ENCODE data around the gene TPRN. TPM values are rescaled to one million over a fixed set of nuclear protein-coding genes. Genes with fewer than 3 reads are reported as not detected.
"Not testable (repeated sequence)": the region's sequence is repeated elsewhere in the genome, so short reads cannot be mapped to it uniquely, and the experiment has no call there.

TPRN gene, protein sequence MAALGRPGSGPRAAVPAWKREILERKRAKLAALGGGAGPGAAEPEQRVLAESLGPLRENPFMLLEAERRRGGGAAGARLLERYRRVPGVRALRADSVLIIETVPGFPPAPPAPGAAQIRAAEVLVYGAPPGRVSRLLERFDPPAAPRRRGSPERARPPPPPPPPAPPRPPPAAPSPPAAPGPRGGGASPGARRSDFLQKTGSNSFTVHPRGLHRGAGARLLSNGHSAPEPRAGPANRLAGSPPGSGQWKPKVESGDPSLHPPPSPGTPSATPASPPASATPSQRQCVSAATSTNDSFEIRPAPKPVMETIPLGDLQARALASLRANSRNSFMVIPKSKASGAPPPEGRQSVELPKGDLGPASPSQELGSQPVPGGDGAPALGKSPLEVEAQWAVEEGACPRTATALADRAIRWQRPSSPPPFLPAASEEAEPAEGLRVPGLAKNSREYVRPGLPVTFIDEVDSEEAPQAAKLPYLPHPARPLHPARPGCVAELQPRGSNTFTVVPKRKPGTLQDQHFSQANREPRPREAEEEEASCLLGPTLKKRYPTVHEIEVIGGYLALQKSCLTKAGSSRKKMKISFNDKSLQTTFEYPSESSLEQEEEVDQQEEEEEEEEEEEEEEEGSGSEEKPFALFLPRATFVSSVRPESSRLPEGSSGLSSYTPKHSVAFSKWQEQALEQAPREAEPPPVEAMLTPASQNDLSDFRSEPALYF
- polyA plus RNA-seq: 1 to 10 TPM in 1 of 3 donors, under 1 TPM in 2; 0.11 to 1.1 (median 0.60) TPM

- Mint-ChIP-seq H3K27ac (peak within 1 kb of the TSS; percentile 74 to 91 (median 80)), H3K36me3 (no peaks in the 10 kb centered on the region), H3K9me3 (no peaks in the 10 kb centered on the region), H3K4me3 (peak within 1 kb of the TSS; percentile 83 to 87 (median 86)), H3K27me3 (ENCODE audit: low read depth in 3 of 3) (peaks cover 0 to 4% (median 0%) of the 10 kb centered on the region in 3 donors), H3K4me1 (peaks cover 21 to 24% of the 10 kb centered on the region in 2 donors)
- peak; percentile 99 for DNase-seq
Observed at GRCh38 chr9:137200311-137201204, at the start of gene TPRN. TPRN (minus strand) TSS chr9:137200741; CDS start chr9:137200711, 30 bp downstream.

DNA sequence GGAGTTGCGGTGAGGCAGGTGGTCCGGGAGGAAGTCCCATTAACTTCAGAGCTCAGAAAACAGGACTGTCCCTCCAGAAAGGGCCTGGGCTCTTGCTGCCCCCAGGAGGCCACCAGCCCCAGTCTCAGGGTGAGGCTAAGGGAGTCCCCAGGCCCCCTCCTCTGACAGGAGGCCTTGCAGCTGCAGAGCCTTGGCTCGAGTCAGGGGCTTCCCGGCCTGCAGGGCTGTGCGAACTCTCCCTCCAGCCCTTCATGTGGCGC is 47.3 kb upstream of the TPRN start:
- peaks cover 1 to 12% (median 7%) of the 10 kb centered on the region in 3 donors for H3K27me3 Mint-ChIP-seq (ENCODE audit: low read depth in 3 of 3)
- no peak overlapping the region for H3K4me3 Mint-ChIP-seq
- no peaks in the 10 kb centered on the region for H3K9me3 Mint-ChIP-seq
- no peak overlapping the region for H3K27ac Mint-ChIP-seq
- no peak for DNase-seq
- H3K4me1 Mint-ChIP-seq: peaks cover 6 to 7% of the 10 kb centered on the region in 2 donors
- H3K36me3 Mint-ChIP-seq: peaks cover 0 to under 1% (median 0%) of the 10 kb centered on the region in 3 donors

DNA sequence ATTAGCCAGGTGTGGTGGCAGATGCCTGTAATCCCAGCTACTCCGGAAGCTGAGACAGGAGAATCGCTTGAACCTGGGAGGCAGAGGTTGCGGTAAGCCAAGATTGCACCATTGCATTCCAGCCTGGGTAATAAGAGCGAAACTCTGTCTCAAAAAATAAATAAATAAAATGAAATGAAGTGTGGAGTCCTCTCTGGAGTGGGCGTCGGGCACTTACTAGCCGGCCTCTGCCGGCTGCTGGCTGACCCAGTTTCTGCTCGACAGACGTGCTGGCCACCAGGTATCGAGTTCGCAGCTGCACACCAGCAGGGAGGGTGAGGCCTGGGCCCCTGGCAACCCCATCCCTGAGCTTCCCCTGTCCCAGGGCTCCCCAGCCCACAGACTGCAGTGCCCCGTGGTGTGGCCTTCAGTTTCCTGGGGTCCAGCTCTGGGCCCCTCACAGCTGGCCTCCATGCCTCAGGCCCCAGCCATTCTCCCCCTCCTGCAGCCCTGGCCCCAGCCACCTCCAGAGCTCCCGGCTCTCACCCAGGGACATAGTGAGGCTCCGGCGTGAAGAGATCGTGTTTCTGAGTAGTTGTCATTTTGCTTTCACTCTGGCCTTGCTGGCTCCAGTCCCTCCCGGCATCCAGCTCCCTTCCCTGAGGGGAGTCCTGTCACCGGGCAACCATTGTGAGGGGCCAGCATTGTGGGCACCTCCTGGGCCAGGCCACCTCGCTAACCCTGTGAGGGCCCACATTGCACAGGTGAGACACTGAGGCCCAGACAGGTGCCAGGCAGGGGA is 46.8 kb upstream of the TPRN start:
- no peaks in the 10 kb centered on the region for H3K9me3 Mint-ChIP-seq
- peaks cover 11 to 13% of the 10 kb centered on the region in 2 donors for H3K4me1 Mint-ChIP-seq
- H3K4me3 Mint-ChIP-seq: no peak overlapping the region
- peaks cover 0 to 3% (median 0%) of the 10 kb centered on the region in 3 donors for H3K36me3 Mint-ChIP-seq
- peaks cover 5 to 17% (median 12%) of the 10 kb centered on the region in 3 donors for H3K27me3 Mint-ChIP-seq (ENCODE audit: low read depth in 3 of 3)
- no peak overlapping the region for H3K27ac Mint-ChIP-seq
- DNase-seq: no peak

DNA sequence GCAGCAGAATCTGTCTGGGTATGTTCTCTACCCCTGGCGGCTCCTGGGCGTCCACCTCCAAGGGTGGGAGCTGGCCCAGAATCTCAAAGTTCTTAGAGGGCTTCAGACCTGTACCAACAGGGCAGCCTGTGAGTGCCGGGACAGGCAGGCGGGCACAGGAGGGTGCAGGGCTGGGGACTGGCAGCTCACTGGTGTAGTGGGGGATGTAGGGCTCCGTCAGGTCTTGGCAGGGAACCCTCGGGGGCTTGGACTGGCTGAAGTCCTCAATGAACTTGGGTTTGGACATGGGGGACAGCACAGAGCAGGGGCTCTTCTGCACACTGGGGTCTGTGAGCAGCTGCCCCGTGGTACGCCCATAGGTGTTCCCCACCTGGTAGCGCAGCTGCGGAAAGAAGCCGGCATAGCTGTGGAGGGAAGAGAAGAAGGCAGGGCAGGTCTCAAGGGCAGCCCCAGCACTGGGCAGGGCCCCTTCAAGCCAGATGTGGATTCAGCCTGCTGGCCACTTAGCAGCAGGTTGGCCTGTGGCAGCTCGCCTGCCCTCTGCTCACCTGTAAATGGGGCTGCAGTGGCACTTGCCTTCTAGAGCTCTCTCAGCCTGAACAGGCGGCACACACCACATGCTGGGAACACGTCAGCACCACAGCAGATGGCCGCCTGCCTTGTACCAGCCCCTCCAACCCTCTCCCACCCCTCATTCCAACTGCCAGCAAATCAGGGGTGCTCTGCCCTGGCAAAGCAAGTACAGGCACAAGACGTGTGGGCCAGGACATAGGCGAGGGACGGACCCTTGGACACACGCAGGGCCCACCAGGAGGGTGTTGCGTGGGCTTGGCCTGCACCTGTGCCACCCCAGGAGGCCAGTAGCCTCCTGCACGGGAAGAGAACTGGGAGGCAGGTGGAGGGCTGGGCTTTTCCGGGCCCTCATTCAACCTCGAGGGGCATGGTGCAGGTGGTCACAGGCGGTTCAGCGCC is 45.2 kb upstream of the TPRN start:
- no peak overlapping the region for H3K27ac Mint-ChIP-seq
- H3K9me3 Mint-ChIP-seq: no peaks in the 10 kb centered on the region
- H3K27me3 Mint-ChIP-seq (ENCODE audit: low read depth in 3 of 3): peaks cover 12 to 25% (median 20%) of the 10 kb centered on the region in 3 donors
- DNase-seq: no peak
- H3K4me3 Mint-ChIP-seq: no peak overlapping the region
- H3K4me1 Mint-ChIP-seq: peaks cover 16 to 22% of the 10 kb centered on the region in 2 donors
- peaks cover 0 to 3% (median 0%) of the 10 kb centered on the region in 3 donors for H3K36me3 Mint-ChIP-seq

DNA sequence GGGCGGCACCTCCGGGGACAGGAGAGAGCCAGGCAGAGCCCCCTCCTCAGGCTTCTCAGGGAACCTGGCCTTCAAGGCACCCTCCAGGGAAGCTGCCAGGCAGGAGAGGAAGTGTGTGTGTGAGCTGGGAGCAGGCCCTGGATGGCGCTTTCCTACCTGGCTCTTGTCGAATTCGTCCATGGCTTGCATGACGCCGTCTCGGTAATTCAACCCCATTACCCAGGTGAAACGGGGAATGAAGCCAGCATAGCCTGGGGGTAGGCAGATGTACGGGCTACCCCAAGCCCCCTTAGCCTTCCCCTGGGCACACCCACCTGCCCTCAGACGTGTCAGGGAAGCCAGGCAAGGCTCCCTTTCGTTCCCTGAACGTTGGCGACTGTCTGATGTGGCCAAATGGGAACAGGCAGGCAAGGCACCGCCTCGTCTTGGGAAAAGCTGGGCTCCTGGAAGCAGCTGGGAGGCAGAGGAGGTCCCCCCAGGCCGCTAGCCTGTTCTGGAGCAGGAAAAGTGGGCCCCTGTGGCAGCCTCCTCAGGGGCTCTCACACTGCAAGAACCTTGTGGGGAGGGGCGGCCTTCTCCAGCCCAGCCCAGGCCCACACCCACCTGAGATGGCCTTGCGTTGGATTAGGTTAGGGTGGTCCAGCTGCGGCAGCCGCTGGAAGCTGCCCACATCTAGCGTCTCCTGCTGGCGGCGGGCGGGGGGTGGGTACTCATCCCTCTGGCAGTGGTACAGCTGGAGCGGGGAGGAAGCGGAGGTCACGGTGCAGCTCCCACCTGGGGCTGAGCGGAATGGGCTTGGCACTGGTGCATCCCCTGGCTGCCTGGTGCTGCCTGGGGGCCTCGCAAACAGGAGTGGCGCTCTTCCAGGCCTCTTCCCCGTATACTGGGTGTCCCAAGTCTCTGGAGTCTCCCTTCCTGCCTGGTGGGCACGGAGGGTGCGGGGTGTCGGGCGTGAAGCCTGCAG is 44.2 kb upstream of the TPRN start:
- peaks cover 12 to 26% (median 25%) of the 10 kb centered on the region in 3 donors for H3K27me3 Mint-ChIP-seq (ENCODE audit: low read depth in 3 of 3)
- peaks cover 0 to 3% (median 0%) of the 10 kb centered on the region in 3 donors for H3K36me3 Mint-ChIP-seq
- DNase-seq: no peak
- peaks cover 19 to 22% of the 10 kb centered on the region in 2 donors for H3K4me1 Mint-ChIP-seq
- no peak overlapping the region for H3K4me3 Mint-ChIP-seq
- no peaks in the 10 kb centered on the region for H3K9me3 Mint-ChIP-seq
- no peak overlapping the region for H3K27ac Mint-ChIP-seq

DNA sequence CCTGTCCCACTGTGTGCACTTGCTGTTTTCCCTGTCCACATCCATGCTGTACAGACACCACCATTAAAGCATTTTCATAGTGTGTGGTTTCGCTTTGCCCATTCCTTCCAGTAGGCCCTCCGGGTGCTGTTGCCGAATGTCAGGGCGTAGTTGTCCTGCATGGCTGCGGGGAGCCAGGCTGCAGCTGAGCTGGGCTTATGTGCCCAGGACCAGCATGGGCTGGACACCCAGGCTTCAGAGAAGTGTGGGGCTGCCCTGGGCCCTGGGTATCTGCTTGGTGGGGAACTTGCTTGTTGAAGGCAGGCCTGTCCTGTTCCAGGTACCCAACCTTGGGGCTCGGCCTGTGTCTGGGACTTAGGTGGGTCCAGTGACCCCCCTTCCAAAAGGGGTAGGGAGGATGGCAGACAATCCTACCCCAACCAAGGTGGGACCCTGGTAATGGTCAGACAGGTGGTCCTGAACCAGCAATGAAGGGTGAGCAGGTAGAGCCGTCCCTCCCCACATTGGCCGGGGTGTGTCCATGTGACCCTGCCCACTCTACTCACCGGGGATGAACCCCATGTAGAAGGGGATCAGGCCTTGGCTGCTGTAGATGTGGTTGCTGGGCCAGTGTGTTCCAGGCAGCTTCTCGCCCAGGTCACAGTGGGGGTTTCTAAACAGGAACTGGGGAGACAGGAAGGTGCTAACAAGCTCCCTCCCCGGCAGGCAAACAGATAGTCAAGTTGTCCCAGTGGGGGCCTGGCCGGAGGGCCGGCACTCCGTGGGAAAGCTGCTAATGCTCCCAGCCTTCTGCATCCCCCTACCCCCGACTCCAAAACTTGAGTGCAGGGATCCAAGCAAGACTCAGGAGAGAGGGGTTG is 43.3 kb upstream of the TPRN start:
- H3K36me3 Mint-ChIP-seq: peaks cover 0 to 3% (median 0%) of the 10 kb centered on the region in 3 donors
- no peak overlapping the region for H3K27ac Mint-ChIP-seq
- H3K4me3 Mint-ChIP-seq: peak overlapping the region in 2 of 5 donors; percentile 27 to 36
- peaks cover 25 to 27% of the 10 kb centered on the region in 2 donors for H3K4me1 Mint-ChIP-seq
- peaks cover 12 to 28% (median 25%) of the 10 kb centered on the region in 3 donors for H3K27me3 Mint-ChIP-seq (ENCODE audit: low read depth in 3 of 3)
- DNase-seq: peak in 2 of 3 donors; percentile 15 to 16
- no peaks in the 10 kb centered on the region for H3K9me3 Mint-ChIP-seq

DNA sequence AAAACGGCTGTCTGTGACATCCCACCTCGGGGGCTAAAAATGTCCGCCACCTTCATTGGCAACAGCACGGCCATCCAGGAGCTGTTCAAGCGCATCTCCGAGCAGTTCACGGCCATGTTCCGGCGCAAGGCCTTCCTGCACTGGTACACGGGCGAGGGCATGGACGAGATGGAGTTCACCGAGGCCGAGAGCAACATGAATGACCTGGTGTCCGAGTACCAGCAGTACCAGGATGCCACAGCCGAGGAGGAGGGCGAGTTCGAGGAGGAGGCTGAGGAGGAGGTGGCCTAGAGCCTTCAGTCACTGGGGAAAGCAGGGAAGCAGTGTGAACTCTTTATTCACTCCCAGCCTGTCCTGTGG is 42.7 kb upstream of the TPRN start:
- Mint-ChIP-seq H3K27me3 (ENCODE audit: low read depth in 3 of 3) (peaks cover 12 to 28% (median 25%) of the 10 kb centered on the region in 3 donors), H3K4me3 (peak overlapping the region in 2 of 5 donors; percentile 21 to 24), H3K4me1 (peaks cover 28% of the 10 kb centered on the region in 2 donors)
- H3K27ac Mint-ChIP-seq, H3K9me3 Mint-ChIP-seq, H3K36me3 Mint-ChIP-seq: not testable (repeated sequence)
- peak in 1 of 3 donors; percentile 14 for DNase-seq

DNA sequence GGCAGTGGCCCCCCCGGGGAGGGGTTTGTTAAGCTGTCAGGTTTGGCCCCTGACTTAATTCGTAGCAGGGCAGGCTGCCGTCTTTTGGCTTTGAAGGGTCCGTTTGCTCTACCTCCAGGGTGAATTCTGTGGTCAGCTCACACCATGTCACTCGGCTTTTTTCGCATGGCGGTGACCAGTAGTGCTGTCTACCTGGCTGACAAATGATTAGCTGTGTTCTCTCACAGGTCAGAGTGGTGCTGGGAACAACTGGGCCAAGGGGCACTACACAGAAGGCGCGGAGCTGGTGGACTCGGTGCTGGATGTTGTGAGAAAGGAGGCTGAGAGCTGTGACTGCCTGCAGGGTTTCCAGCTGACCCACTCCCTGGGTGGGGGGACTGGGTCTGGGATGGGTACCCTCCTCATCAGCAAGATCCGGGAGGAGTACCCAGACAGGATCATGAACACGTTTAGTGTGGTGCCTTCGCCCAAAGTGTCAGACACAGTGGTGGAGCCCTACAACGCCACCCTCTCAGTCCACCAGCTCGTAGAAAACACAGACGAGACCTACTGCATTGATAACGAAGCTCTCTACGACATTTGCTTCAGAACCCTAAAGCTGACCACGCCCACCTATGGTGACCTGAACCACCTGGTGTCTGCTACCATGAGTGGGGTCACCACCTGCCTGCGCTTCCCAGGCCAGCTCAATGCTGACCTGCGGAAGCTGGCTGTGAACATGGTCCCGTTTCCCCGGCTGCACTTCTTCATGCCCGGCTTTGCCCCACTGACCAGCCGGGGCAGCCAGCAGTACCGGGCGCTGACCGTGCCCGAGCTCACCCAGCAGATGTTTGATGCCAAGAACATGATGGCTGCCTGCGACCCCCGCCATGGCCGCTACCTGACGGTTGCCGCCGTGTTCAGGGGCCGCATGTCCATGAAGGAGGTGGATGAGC is 42.0 kb upstream of the TPRN start:
- Mint-ChIP-seq H3K4me1 (peaks cover 28% of the 10 kb centered on the region in 2 donors), H3K27me3 (ENCODE audit: low read depth in 3 of 3) (peaks cover 12 to 28% (median 25%) of the 10 kb centered on the region in 3 donors), H3K4me3 (peak overlapping the region; percentile 77 to 85 (median 81)), H3K27ac (peak overlapping the region; percentile 64 to 78 (median 74)), H3K9me3 (no peaks in the 10 kb centered on the region), H3K36me3 (peaks cover 0 to 3% (median 0%) of the 10 kb centered on the region in 3 donors)
- peak in 2 of 3 donors; percentile 17 to 18 for DNase-seq

GRCh38 chr9:137241490-137242268 is 41.1 kb upstream of the TPRN start:
- DNase-seq: peak in 1 of 3 donors; percentile 52
- H3K36me3 Mint-ChIP-seq: peaks cover 0 to 3% (median 0%) of the 10 kb centered on the region in 3 donors
- H3K27me3 Mint-ChIP-seq (ENCODE audit: low read depth in 3 of 3): peaks cover 12 to 26% (median 25%) of the 10 kb centered on the region in 3 donors
- H3K27ac Mint-ChIP-seq: peak overlapping the region in 5 of 6 donors; percentile 64 to 92 (median 68)
- H3K4me1 Mint-ChIP-seq: peaks cover 28 to 30% of the 10 kb centered on the region in 2 donors
- H3K9me3 Mint-ChIP-seq: no peaks in the 10 kb centered on the region
- H3K4me3 Mint-ChIP-seq: peak overlapping the region; percentile 78 to 94 (median 84)

Measured in immature natural killer cell (primary cell).